Activated CD8-positive, alpha-beta memory T cell treated with anti-CD3 and anti-CD28 coated beads, Interleukin-2, amount 10 ng/mL, durations not matched to agents 7 days and 5 days (primary cell): Measurements from ENCODE around the gene OR10V1. TPM values are rescaled to one million over a fixed set of nuclear protein-coding genes. Genes with fewer than 3 reads are reported as not detected.

Experiments used
- ATAC-seq: fragments of 150-1000 bp; cut with Tn5 transposase; one replicate; pipeline ENCODE4 v1.10.0; 2021; ENCODE audit warnings: moderate library complexity
- CTCF ChIA-PET: fragments of 350-600 bp; sonication (Branson Sonifier 250); formaldehyde crosslinking; loops from one replicate; lab custom pipeline; 2021; ENCODE audit warnings: antibody characterized with exemption; lab: Charles Lee
- DNase-seq: peaks from one replicate; pipeline ENCODE4 v3.0.0-alpha.2; 2020
- H3K27ac Mint-ChIP-seq: one replicate; pipeline ENCODE4 v1.8.0; 2021; ENCODE audit warnings: mild to moderate bottlenecking, mixed read lengths
- H3K27me3 Mint-ChIP-seq: one replicate; pipeline ENCODE4 v1.8.0; 2021; ENCODE audit warnings: mixed read lengths
- H3K36me3 Mint-ChIP-seq: one replicate; pipeline ENCODE4 v1.8.0; 2021; ENCODE audit warnings: mild to moderate bottlenecking, mixed read lengths
- H3K4me1 Mint-ChIP-seq: one replicate; pipeline ENCODE4 v1.8.0; 2021; ENCODE audit warnings: mixed read lengths
- H3K4me3 Mint-ChIP-seq: one replicate; pipeline ENCODE4 v1.8.0; 2021; ENCODE audit warnings: mild to moderate bottlenecking, moderate library complexity, mixed read lengths
- H3K9me3 Mint-ChIP-seq: one replicate; pipeline ENCODE4 v1.8.0; 2022; ENCODE audit warnings: low read depth, mixed read lengths
- total RNA-seq, 2 experiments: library from RNA; stranded (reverse); gene quantifications; one replicate each; pipeline ENCODE4 v1.2.3, GENCODE V29; 2021

Gene OR10V1
- total RNA-seq, 2 experiments from 2014 or later: not detected

DNA sequence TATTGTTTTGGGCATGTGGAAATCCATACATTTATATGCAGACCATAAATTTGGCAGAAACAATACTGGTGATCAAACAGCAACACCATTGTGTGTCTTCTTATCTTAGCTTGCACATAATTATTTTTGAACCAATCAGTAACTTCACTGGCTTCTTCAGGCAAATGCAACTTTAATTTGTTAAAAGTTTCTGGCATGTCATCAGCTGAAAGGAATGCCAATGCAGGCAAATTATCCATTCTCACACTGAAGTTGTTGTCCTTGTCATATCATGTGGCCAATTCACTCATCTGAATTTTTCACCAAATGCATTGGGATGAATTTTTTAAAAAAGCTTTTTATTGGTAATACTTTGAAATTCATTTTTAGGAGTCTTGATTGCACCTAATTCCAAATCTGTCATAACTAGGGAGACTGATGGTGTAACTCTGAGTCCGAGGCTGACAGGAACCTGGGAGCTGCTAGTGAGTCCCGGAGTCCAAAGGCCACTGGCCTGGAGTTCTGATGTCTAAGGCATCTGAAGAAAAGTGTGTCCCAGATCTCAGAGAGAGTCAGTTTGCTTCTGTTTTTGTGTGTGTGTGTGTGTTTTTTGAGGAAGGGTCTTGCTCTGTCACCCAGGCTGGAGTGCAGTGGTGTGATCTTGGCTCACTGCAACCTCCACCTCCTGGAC, 17.4 kb upstream of the OR10V1 start:
- CTCF ChIA-PET: interaction anchor here (2.5 kb wide), 1 partner anchor 25 kb away, joined by 8 read pairs; the partner anchor contains the start of gene STX3
- ATAC-seq (no peak), DNase-seq (no peak)
- peaks cover 4% of the 10 kb centered on the region for H3K27me3 Mint-ChIP-seq
- peaks cover 15% of the 10 kb centered on the region for H3K4me1 Mint-ChIP-seq
- H3K27ac Mint-ChIP-seq: no peak overlapping the region
- peaks cover 19% of the 10 kb centered on the region for H3K36me3 Mint-ChIP-seq
- H3K4me3 Mint-ChIP-seq: no peak overlapping the region
- peaks cover 8% of the 10 kb centered on the region for H3K9me3 Mint-ChIP-seq

DNA sequence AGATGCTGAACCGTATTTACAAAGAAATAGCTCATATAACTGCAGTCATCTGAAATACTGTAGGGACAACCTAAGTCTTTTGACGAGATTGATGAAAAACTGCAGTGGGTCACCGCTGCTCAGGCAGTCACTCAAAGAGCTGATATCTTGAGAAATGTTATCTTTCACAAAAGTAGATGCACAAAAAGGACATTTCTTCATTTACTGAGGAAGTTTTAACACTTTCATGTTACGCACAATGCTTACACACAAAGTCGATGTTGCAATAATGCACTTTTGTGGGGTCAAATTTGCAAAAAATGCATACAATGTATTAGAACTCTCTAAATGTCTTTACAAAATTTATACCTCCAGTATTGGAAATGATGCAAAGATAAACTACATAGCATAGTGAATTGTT, 16.2 kb upstream of the OR10V1 start:
- DNase-seq: no peak
- Mint-ChIP-seq H3K4me3 (no peak overlapping the region), H3K9me3 (peaks cover 8% of the 10 kb centered on the region), H3K36me3 (peaks cover 19% of the 10 kb centered on the region), H3K4me1 (peaks cover 15% of the 10 kb centered on the region), H3K27me3 (peaks cover 4% of the 10 kb centered on the region), H3K27ac (no peak overlapping the region)
- no peak for ATAC-seq
- CTCF ChIA-PET: interaction anchor here (2.5 kb wide), 1 partner anchor 26 kb away, joined by 8 read pairs; the partner anchor contains the start of gene STX3

DNA sequence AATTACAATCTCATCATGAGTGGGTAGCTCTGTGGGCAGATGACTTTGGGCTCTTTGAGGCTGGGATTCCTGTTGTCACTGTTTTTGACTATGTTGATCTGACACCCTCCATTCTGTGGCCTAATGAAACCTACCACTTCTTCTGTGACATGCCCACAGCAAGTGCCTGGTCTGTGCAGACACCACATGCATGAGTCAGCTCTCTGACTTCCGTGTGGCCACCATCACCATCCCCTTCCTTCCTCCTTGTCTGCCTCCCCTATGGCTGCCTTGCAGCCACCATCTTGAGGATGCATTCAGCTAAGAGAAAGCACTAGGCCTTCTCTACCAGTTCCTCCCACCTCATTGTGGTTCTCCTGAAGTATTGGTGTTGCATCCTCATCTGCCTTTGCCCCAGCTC, 15.3 kb upstream of the OR10V1 start:
- Mint-ChIP-seq H3K4me1 (peaks cover 15% of the 10 kb centered on the region), H3K27me3 (peaks cover 13% of the 10 kb centered on the region), H3K9me3 (peaks cover 8% of the 10 kb centered on the region), H3K36me3 (peaks cover 19% of the 10 kb centered on the region), H3K27ac (peak overlapping the region; percentile 67), H3K4me3 (no peak overlapping the region)
- peak; percentile 73 for DNase-seq
- peak; percentile 92 for ATAC-seq
- CTCF ChIA-PET: interaction anchor here (0.8 to 2.5 kb wide), 2 partner anchors 27 to 300 kb away, joined by 3 to 8 read pairs; partner anchors contain the start of gene STX3

DNA sequence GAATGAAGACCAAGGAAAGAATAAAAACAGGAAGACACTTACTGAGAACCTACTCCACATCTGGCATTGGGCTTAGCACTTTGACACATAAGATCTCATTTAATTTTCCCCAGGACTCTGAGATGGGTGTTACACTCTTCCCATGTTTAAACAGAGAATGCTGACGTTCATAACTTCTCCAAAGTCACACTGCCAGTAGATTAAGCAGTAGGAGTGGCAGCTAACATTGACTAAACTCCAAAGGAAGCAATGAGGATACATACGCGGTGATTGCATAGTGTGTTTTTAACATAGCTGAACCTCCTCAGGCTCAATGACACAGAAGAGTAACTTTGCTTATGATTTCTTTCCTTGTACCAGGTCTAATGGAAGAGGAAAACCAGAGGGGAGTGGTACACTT, 14.5 kb upstream of the OR10V1 start:
- Mint-ChIP-seq H3K27me3 (peaks cover 19% of the 10 kb centered on the region), H3K27ac (no peak overlapping the region)

DNA sequence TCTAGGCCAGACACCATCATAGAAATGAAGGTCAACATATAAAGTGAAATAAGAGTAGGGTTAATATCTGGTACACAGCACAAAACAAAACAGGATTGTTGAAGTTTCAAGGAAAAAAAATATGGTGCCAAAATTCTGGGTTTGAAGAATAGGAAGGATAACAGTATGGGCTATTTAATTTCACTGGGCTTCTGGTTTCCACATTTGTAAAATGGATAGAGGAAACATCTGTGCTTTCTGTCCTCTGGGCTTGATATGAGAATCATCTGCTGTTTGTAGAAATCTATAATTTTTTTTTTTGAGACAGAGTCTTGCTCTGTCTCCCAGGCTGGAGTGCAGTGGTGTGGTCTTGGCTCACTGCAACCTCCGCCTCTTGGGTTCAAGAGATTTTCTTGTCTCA, 13.8 kb upstream of the OR10V1 start:
- Mint-ChIP-seq H3K27me3 (peaks cover 21% of the 10 kb centered on the region), H3K27ac (no peak overlapping the region), H3K36me3 (peaks cover 19% of the 10 kb centered on the region), H3K4me1 (peaks cover 15% of the 10 kb centered on the region), H3K4me3 (no peak overlapping the region), H3K9me3 (peaks cover 8% of the 10 kb centered on the region)
- DNase-seq (no peak), ATAC-seq (no peak)
- CTCF ChIA-PET: interaction anchor here (1.1 kb wide), 1 partner anchor 28 kb away, joined by 3 read pairs; no protein-coding TSS in a partner anchor

More for the DNA sequence above, 14.5 kb upstream of the OR10V1 start:
- H3K4me3 Mint-ChIP-seq: no peak overlapping the region
- CTCF ChIA-PET: no interaction called here
- peaks cover 19% of the 10 kb centered on the region for H3K36me3 Mint-ChIP-seq
- H3K4me1 Mint-ChIP-seq: peaks cover 15% of the 10 kb centered on the region
- no peak for ATAC-seq
- H3K9me3 Mint-ChIP-seq: peaks cover 8% of the 10 kb centered on the region
- DNase-seq: no peak

- CTCF ChIA-PET: interaction anchor here (1.4 kb wide), 1 partner anchor 81 kb away, joined by 4 read pairs; no protein-coding TSS in a partner anchor
- DNase-seq (no peak), ATAC-seq (no peak)
- H3K27ac Mint-ChIP-seq: no peak overlapping the region
- peaks cover 16% of the 10 kb centered on the region for H3K36me3 Mint-ChIP-seq
- H3K4me1 Mint-ChIP-seq: peaks cover 12% of the 10 kb centered on the region
- H3K9me3 Mint-ChIP-seq: peaks cover 4% of the 10 kb centered on the region
- H3K4me3 Mint-ChIP-seq: no peak overlapping the region
- peaks cover 52% of the 10 kb centered on the region for H3K27me3 Mint-ChIP-seq
These were observed 10.4 kb upstream of the OR10V1 start for GRCh38 chr11:59724066-59724465.

DNA sequence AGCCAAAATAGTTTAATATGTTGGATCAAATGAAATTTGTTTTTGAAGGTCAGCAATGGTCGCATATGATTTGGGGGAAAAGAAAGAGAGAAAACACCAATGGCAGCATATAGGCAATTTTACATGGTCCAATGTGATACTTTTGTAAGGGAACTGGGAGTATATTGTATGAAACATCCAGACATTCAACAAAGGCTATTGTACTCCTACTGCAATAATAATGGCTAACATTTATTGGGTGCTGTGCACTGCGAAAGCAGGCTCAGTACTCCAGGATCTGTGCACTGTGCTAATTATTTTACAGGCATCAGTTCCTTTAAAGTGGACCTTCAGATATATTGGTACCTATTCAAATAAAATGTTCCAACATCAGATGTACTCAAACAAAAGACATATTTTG, 5.9 kb upstream of the OR10V1 start:
- Mint-ChIP-seq H3K27me3 (peaks cover 77% of the 10 kb centered on the region), H3K36me3 (no peaks in the 10 kb centered on the region), H3K4me3 (no peak overlapping the region), H3K9me3 (no peaks in the 10 kb centered on the region), H3K4me1 (no peaks in the 10 kb centered on the region), H3K27ac (no peak overlapping the region)
- ATAC-seq (no peak), DNase-seq (no peak)
- CTCF ChIA-PET: no interaction called here

DNA sequence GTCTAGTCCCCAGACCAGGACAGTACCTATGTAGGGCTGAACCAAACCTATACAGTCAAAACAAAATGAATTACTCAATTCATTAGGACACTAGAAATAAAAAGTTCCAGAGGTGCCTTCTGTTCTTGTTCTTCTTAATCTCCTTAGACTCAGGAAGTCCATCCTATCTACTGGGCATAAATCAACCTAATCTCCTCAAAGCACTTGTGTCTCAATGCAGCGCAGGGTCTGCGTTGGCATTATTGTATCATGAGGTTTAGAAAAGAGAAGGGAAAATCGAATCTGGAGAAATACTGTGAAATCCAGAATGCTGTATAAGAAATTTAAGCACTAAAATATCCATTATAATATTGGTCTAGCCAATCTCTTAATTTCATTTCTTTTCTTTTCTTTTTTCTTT, 2.4 kb upstream of the OR10V1 start:
- CTCF ChIA-PET: no interaction called here
- no peak overlapping the region for H3K4me3 Mint-ChIP-seq
- no peaks in the 10 kb centered on the region for H3K4me1 Mint-ChIP-seq
- no peaks in the 10 kb centered on the region for H3K9me3 Mint-ChIP-seq
- ATAC-seq (no peak), DNase-seq (no peak)
- H3K27me3 Mint-ChIP-seq: peaks cover 61% of the 10 kb centered on the region
- no peak overlapping the region for H3K27ac Mint-ChIP-seq
- H3K36me3 Mint-ChIP-seq: no peaks in the 10 kb centered on the region

- peaks cover 27% of the 10 kb centered on the region for H3K27me3 Mint-ChIP-seq
- no peaks in the 10 kb centered on the region for H3K9me3 Mint-ChIP-seq
- no peak for DNase-seq
- H3K4me3 Mint-ChIP-seq: no peak overlapping the region
- H3K27ac Mint-ChIP-seq: no peak overlapping the region
- no peaks in the 10 kb centered on the region for H3K4me1 Mint-ChIP-seq
- no peak for ATAC-seq
- CTCF ChIA-PET: no interaction called here
- H3K36me3 Mint-ChIP-seq: no peaks in the 10 kb centered on the region
These were observed 3.4 kb downstream of the OR10V1 start for GRCh38 chr11:59710136-59710847.

DNA sequence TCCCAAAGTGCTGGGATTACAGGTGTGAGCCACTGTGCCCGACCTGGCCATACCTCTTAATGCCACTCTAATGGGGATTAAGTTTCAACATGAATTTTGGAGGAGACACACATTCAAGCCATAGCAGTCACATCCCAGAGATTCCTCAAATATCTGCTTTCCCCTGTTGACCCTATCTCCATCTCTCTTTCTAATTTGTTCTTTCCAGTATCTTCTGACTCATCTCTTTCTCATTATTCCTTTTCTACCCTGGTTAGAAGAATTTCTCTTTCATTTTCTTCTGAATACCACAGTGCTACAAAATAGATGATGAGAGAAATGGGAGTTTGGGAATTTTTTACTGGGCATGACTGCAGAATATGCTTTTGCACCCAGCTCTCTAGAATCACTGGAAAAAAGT, 5.1 kb downstream of the OR10V1 start:
- Mint-ChIP-seq H3K36me3 (no peaks in the 10 kb centered on the region), H3K4me1 (no peaks in the 10 kb centered on the region), H3K4me3 (no peak overlapping the region), H3K27ac (no peak overlapping the region), H3K27me3 (peaks cover 29% of the 10 kb centered on the region), H3K9me3 (no peaks in the 10 kb centered on the region)
- CTCF ChIA-PET: no interaction called here
- DNase-seq (no peak), ATAC-seq (no peak)

DNA sequence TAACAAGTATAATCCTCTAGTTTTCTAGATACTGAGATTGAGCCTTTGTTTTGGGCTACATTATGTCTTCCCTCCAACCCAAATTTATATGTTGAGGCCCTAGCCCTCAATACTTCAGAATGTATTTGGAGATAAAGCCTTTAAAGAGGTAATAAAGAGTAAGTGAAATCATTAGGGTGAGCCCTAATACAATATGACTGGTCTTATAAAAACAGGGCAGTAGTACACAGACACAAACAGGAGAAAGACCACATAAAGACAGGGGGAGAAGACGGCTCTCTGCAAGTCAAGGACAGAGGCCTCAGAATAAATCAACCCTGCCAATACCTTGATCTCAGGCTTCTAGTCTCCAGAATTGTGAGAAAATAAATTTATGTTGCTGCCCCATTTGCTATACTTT, 6.3 kb downstream of the OR10V1 start:
- H3K4me3 Mint-ChIP-seq: no peak overlapping the region
- no peaks in the 10 kb centered on the region for H3K4me1 Mint-ChIP-seq
- H3K27me3 Mint-ChIP-seq: peaks cover 23% of the 10 kb centered on the region
- CTCF ChIA-PET: no interaction called here
- ATAC-seq (no peak), DNase-seq (no peak)
- no peaks in the 10 kb centered on the region for H3K36me3 Mint-ChIP-seq
- H3K9me3 Mint-ChIP-seq: no peaks in the 10 kb centered on the region
- H3K27ac Mint-ChIP-seq: no peak overlapping the region

- Mint-ChIP-seq H3K4me3 (no peak overlapping the region), H3K27ac (no peak overlapping the region), H3K27me3 (peaks cover 24% of the 10 kb centered on the region), H3K36me3 (no peaks in the 10 kb centered on the region), H3K9me3 (no peaks in the 10 kb centered on the region), H3K4me1 (no peaks in the 10 kb centered on the region)
- CTCF ChIA-PET: no interaction called here
- DNase-seq: no peak
- ATAC-seq: no peak
These were observed 6.9 kb downstream of the OR10V1 start for GRCh38 chr11:59706518-59707285.

DNA sequence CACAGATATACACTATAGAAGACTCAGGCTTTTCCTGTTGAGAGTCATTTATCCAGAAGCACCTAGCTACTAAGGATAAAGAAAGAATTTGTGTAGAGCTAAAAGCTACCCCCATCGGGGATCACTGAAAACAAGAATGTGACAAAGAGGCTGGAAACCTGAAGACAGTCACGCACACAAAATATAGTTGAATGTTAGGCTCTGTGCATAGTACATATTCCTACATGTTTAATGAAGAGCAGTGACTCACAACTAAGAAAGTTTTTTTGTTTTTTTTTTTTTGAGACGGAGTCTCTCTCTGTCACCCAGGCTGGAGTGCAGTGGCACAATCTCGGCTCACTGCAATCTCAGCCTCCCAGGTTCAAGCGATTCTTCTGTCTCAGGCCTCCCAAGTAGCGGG, 8.4 kb downstream of the OR10V1 start:
- Mint-ChIP-seq H3K4me1 (no peaks in the 10 kb centered on the region), H3K4me3 (no peak overlapping the region), H3K27ac (no peak overlapping the region), H3K27me3 (peaks cover 19% of the 10 kb centered on the region), H3K9me3 (no peaks in the 10 kb centered on the region), H3K36me3 (no peaks in the 10 kb centered on the region)
- DNase-seq: no peak
- no peak for ATAC-seq
- CTCF ChIA-PET: no interaction called here
